ENCODE data around the gene AFG3L2.
A peak's percentile ranks its signal among the peaks of the same experiment; 100 is the strongest.
"Not testable (repeated sequence)": the region's sequence is repeated elsewhere in the genome, so short reads cannot be mapped to it uniquely, and the experiment has no call there.

AFG3L2 gene

DNA sequence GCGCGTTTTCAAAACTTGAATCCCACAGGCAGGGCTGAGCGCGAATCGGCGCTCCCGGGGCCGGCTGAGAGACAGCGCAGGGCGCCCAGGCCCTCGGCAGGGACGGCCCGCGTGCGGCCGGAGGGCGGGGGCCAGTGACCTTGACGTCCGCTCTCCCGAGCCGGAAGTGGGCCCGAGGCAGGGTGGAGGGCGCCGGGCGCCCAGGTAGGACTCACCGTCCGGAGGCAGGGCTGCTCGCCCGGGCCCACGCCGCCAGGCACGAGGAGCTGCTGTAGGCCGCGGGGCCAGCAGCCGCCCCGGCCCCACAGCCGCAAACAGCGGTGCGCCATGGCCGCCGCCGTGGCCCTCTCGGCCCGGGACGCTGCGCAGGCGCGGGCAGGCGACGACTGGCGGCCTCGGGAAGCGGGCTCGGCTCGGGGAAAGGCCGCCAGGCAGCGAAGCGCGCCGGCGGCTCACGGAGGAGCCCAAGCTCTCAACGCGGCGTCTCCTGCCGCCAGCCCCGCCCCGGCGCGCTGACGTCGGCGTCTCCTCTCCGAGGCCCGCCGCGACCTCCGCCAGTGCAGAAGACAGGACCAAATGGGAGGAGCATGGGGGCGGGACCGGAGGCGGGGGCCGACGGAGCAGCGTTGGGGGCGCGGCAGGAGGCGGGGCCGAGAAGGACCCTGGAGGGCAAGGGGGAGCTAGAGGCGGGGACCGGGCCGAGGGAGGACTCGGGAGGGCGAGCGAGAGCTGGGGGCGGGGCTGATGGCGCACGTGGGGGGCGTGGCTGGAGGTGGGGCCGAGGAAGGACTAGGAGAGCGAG lies at the start of gene AFG3L2:
AFG3L2 (minus strand) TSS at position 474 of the 802 bp plus-strand sequence; CDS start at position 329, 145 bp downstream.
- peak; percentile 99 for DNase-seq (ENCODE audit: low spot score)

GRCh38 chr18:12424252-12424651 lies 47.2 kb upstream of the AFG3L2 start:
- DNase-seq (ENCODE audit: low spot score): no peak

GRCh38 chr18:12423820-12424219 lies 46.8 kb upstream of the AFG3L2 start:
- DNase-seq (ENCODE audit: low spot score): no peak

DNA sequence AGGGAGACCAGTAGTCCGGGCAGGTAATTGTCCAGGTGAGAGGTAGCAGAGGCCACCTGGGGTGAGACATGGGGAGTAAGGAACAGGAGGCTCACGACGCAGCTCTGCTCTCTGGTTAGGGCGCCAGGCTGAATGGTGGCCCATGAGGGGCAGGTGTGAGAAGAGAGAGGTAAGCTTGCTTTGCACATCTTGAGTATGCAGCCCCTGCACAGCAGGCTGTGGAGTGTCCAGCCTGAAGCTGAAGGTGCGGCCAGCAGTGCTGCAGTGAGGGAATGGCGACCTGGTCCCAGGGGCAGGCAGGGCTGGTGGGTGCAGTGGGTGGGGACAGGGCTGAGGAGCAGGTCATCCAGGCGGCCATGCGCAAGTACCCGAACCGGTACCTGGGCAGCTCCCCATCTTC lies 46.4 kb upstream of the AFG3L2 start:
- no peak for DNase-seq (ENCODE audit: low spot score)

- no peak for DNase-seq (ENCODE audit: low spot score)
Measured at GRCh38 chr18:12422936-12423335, 45.9 kb upstream of the AFG3L2 start.

DNA sequence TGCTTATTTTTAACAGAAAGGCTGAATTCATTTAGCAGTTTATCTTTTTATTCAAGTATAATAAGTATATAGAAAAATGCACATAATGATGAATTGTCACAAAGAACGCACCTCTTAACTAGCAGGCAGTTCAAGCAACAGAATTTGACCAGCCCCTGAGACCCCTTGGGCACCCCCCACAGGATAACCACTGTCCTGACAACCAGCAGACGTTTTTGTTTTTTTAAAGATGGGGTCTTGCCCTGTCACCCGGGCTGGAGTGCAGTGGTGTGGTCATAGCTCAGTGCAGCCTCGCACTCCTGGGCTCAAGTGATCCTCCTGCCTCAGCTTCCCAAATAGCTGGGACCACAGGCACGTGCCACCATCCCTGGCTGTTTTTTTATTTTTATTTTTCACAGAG lies 44.7 kb upstream of the AFG3L2 start:
- DNase-seq (ENCODE audit: low spot score): no peak

DNA sequence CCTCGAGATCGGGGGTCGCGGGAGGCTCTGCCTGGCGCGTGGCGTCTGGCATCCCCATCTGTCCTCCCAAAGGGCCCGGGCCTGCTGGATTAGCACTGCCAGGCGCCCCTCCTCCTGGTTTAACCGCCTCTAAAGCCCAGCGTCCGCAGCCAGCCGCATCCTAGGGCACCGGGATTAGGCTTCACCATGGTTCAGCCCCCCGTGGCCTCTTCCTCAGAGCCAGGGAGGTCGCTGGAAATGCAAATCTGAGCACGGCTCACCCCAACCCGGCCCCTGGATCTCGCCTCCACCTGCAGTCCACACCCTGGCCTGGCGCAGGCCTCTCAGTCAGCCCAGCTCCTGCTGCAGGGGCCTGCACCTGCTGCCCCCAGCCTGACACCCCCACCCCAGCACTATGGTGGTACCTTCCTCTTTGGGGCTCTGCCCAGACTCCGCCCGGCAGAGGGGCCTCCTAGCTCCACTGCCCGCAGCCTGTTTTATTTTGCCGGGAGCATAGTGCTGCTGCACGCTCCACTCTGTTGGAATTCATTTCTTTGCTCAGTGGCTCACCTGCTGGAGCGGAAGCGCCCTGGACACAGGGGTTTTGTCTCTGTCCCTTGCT lies 43.9 kb upstream of the AFG3L2 start:
- peak; percentile 48 for DNase-seq (ENCODE audit: low spot score)

GRCh38 chr18:12417687-12418086 lies 40.7 kb upstream of the AFG3L2 start:
- DNase-seq (ENCODE audit: low spot score): no peak

GRCh38 chr18:12416098-12416729 lies 39.2 kb upstream of the AFG3L2 start:
- no peak for DNase-seq (ENCODE audit: low spot score)

DNA sequence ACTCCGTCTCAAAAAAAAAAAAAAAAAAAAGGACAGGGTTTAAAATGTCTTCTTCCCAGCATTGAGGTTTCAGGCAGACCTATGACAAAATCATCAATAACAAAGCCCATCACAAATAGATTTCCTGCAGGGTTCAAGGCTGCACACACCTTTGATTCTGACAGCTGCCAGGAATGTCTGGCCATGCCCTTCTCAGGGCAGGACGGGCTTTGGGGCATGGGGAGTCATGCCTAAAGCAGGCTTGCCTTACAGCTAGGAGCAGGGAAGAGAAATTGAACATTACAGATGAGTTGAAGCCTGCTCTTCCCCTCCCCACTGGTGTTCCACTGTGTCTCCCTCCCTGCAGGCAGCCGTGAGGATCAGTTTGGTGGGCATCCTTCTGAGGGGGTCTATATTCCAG lies 34.4 kb upstream of the AFG3L2 start:
- DNase-seq (ENCODE audit: low spot score): no peak

GRCh38 chr18:12410747-12411146 lies 33.7 kb upstream of the AFG3L2 start:
- not testable (repeated sequence) for DNase-seq (ENCODE audit: low spot score)

- no peak for DNase-seq (ENCODE audit: low spot score)
Measured at GRCh38 chr18:12410081-12410481, 33.1 kb upstream of the AFG3L2 start.

DNA sequence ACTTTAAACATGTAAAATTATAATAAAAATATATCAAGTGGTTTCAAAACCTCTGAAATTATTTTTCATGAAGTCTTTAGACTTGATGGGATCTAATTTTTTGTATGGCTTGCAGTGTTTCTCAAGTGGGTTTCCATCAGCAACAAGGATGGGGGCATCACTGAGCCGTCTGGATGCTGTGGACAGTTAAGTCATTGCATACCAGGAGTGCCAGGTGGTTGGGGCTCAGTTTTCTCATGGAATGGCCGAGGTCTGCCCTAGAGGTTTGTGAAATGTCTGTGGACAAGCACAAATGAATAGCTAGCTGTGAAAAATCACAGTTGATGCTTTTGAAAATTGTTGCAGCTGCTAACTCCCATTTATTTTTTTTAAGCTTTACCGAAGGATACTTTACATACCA lies 32.4 kb upstream of the AFG3L2 start:
- no peak for DNase-seq (ENCODE audit: low spot score)

DNA sequence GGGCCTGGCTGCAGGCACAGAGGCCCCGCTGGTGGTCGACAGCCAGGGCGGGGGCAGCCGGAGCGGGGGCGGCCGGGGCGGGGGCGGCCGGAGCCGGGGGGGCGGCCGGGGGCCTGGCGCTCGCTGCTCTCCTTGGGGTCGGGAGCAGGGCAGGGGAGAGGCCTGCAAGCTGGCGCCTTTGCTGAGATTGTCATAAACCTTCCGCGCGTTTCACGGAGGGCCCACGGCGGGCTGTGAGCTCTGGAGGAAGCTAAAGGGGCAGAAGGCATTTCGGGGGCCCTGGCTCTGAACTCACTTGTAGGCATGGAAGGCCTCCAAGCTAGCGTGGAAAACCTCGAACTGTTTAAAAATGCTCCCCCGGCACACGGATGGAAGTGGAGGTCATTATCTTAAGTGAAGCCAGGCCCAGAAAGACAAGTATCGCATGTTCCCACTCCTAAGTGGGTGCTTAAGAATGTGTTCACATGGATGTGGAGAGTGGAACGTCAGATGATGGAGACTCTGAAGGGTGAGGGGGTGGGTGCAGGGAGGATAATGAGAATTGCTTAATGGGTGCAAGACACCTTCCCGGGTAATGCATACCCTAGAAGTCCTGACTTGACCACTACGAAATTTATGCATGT lies 31.3 kb upstream of the AFG3L2 start:
- peak; percentile 32 for DNase-seq (ENCODE audit: low spot score)

GRCh38 chr18:12406371-12407111 lies 29.5 kb upstream of the AFG3L2 start:
- no peak for DNase-seq (ENCODE audit: low spot score)

DNA sequence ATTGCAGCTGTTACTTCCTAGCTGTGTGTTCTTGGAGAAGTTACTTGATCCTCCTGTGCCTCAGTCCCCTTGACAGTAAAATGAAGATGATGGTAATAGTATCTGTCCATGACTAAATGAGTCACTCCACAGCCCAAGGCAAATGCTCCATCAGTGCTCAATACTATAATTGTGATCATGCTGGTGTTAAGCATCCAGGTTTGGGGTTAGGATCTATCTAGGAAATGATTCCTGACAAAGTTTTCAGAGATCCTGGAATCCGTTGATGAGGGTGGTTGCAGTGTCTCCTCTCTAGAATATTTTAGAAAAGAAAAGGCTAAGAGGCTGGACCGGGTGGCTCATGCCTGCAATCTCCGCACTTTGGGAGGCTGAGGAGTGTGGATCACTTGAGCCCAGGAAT lies 28.0 kb upstream of the AFG3L2 start:
- no peak for DNase-seq (ENCODE audit: low spot score)

DNA sequence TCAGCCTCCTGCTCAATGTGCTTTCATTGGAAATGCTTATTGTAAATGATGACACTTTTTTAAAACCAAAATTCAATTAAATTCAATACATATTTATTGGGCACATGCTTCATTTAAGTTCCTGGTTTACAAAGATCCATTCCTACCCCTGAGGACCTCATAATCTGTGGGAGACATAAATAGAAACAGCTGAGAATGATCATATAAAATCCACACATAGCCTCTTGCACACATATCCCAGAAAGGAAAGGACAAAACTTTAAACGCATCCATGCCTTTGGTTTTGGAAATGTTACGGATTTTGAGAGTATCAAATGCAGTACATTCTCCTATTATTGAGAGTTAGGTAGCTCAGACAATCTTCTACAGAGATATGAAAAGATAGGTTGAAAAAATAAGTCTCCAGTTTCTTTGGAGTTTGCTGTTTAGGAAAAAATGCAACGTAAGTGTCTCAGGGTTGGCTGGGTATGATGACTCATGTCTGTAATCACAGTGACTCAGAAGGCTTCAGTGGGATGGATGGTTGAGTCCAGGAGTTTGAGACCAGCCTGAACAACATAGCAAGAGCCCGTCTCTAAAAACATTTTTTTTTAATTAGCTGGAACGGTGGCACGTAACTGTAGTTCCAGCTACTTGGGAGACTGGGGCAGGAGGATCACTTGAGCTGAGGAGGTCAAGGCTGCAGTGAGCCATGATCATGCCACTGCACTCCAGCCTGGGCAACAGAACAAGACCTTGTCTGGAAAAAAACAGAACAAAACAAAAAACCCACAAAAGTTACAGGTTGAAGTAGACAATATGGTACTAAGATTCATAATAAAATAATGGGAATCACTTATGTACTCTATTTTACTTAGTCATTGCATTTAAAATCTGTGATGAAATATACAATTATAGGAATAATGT lies 26.8 kb upstream of the AFG3L2 start:
- peak; percentile 79 for DNase-seq (ENCODE audit: low spot score)

- no peak for DNase-seq (ENCODE audit: low spot score)
Measured at GRCh38 chr18:12401881-12402280, 24.9 kb upstream of the AFG3L2 start.

DNA sequence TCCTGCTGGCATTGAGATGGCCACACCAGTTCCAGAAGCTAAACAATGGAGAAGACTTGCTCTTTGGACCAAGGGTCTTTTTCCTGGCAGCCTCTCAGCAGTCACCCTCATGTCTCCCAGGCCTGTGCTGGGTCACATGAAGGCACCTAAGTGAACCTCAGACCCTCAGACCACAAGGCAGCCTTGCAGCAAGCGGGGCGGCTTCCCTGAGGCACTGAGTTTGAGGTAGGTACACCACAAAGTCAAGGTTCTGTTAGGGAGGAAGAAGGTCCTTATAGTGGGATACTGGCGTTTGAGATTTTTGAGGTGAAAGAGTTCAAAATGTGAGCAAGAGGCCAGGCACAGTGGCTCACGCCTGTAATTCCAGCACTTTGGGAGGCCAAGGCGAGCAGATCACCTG lies 22.2 kb upstream of the AFG3L2 start:
- DNase-seq (ENCODE audit: low spot score): no peak

GRCh38 chr18:12398625-12399024 lies 21.6 kb upstream of the AFG3L2 start:
- no peak for DNase-seq (ENCODE audit: low spot score)

- no peak for DNase-seq (ENCODE audit: low spot score)
Measured at GRCh38 chr18:12397793-12398192, 20.8 kb upstream of the AFG3L2 start.

Measured in GM03348 (cell line).